Measurements from ENCODE around the gene ABLIM3. TPM values are rescaled to one million over a fixed set of nuclear protein-coding genes. Genes with fewer than 3 reads are reported as not detected.

ABLIM3 gene
- total and polyA plus RNA-seq, 2 experiments from 2014 or later = 0.19 to 2.2 TPM

DNA sequence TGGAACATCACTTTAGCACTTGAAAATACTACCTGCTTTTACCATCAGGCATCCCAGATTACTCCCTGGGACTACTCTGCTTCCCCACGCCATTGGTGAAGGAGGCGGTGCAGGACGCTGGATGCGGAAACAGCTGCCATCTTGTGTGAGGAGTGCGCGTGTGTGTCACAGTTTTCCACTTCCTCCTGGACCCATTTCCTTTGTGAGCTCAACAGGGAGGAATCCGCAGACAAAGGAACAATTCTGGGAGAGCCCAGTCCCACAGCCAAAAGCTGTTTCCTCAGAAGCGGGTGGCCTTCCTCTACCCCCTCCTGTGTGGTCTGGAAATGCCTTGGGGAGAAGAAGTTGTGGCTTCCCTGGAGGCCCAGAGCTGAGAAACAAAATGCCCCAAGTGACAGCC lies 147.1 kb downstream of the ABLIM3 start:
- DNase-seq (ENCODE audit: low spot score) (no peak), ATAC-seq (no peak)
- no peaks in the 10 kb centered on the region for H3K27me3 ChIP-seq (ENCODE audit: insufficient read depth)
- no peaks in the 10 kb centered on the region for H3K9me2 ChIP-seq (ENCODE audit: insufficient read depth)
- H3K4me2 ChIP-seq = no peak overlapping the region
- H3K36me3 Mint-ChIP-seq (ENCODE audit: low read depth) = no peaks in the 10 kb centered on the region
- H3F3A ChIP-seq (replicated peaks; ENCODE audit: low read depth) = no peaks in the 10 kb centered on the region
- TF ChIP-seq EZH2phosphoT487 (IDR thresholded peaks at IDR 0.05; ENCODE audit: unreplicated experiment) (no peak), ZNF331 (CRISPR knock-in tag; IDR thresholded peaks at IDR 0.05; ENCODE audit: low read depth) (no peak), CTCF (conservative IDR thresholded peaks at IDR 0.05; ENCODE audit: low read depth in 2 of 2) (no peak), POLR2AphosphoS5 (IDR thresholded peaks at IDR 0.05; ENCODE audit: low read depth) (no peak), NANOG (IDR thresholded peaks at IDR 0.05; ENCODE audit: borderline replicate concordance) (no peak), JUNB (IDR thresholded peaks at IDR 0.05; ENCODE audit: unreplicated experiment) (no peak), STAT1 (IDR thresholded peaks at IDR 0.05; ENCODE audit: unreplicated experiment) (no peak), EZH2 (IDR thresholded peaks at IDR 0.05; ENCODE audit: low read depth, unreplicated experiment) (no peak)
- TF ChIP-seq, protein P1, sequence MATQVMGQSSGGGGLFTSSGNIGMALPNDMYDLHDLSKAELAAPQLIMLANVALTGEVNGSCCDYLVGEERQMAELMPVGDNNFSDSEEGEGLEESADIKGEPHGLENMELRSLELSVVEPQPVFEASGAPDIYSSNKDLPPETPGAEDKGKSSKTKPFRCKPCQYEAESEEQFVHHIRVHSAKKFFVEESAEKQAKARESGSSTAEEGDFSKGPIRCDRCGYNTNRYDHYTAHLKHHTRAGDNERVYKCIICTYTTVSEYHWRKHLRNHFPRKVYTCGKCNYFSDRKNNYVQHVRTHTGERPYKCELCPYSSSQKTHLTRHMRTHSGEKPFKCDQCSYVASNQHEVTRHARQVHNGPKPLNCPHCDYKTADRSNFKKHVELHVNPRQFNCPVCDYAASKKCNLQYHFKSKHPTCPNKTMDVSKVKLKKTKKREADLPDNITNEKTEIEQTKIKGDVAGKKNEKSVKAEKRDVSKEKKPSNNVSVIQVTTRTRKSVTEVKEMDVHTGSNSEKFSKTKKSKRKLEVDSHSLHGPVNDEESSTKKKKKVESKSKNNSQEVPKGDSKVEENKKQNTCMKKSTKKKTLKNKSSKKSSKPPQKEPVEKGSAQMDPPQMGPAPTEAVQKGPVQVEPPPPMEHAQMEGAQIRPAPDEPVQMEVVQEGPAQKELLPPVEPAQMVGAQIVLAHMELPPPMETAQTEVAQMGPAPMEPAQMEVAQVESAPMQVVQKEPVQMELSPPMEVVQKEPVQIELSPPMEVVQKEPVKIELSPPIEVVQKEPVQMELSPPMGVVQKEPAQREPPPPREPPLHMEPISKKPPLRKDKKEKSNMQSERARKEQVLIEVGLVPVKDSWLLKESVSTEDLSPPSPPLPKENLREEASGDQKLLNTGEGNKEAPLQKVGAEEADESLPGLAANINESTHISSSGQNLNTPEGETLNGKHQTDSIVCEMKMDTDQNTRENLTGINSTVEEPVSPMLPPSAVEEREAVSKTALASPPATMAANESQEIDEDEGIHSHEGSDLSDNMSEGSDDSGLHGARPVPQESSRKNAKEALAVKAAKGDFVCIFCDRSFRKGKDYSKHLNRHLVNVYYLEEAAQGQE (IDR thresholded peaks at IDR 0.05; ENCODE audit: unreplicated experiment) = no peak
- H4K20me1 ChIP-seq (replicated peaks; ENCODE audit: insufficient read depth) = no peaks in the 10 kb centered on the region; the same call in 1 of the 2 replicates
- peaks cover 9% of the 10 kb centered on the region for H3K4me1 Mint-ChIP-seq
- no peaks in the 10 kb centered on the region for H3K36me3 ChIP-seq (ENCODE audit: insufficient read depth)
- H3K27ac ChIP-seq (ENCODE audit: low read depth) = no peak overlapping the region
- no peaks in the 10 kb centered on the region for H3K4me1 ChIP-seq (ENCODE audit: insufficient read depth)
- H3K27me3 Mint-ChIP-seq (ENCODE audit: insufficient read depth, low read depth, poor library complexity) = no peaks in the 10 kb centered on the region
- no peak overlapping the region for H3K4me3 Mint-ChIP-seq
- H3K79me2 ChIP-seq (replicated peaks; ENCODE audit: insufficient read depth) = no peaks in the 10 kb centered on the region
- H3K27ac Mint-ChIP-seq = no peak overlapping the region
- no peaks in the 10 kb centered on the region for H3K9me3 Mint-ChIP-seq
- no peak overlapping the region for H3K4me3 ChIP-seq
- H2AFZ ChIP-seq = no peak overlapping the region; the same call in 1 of the 2 replicates

- no peak overlapping the region for H3K27ac ChIP-seq (ENCODE audit: low read depth)
- DNase-seq (ENCODE audit: low spot score) (no peak), ATAC-seq (no peak)
- H3K79me2 ChIP-seq (replicated peaks; ENCODE audit: insufficient read depth) = no peaks in the 10 kb centered on the region
- H3K27me3 ChIP-seq (ENCODE audit: insufficient read depth) = no peaks in the 10 kb centered on the region
- H3K4me3 ChIP-seq = no peak overlapping the region
- H3K4me2 ChIP-seq = no peak overlapping the region
- H3K4me1 ChIP-seq (ENCODE audit: insufficient read depth) = no peaks in the 10 kb centered on the region
- H3K9me3 Mint-ChIP-seq = no peaks in the 10 kb centered on the region
- peaks cover 10% of the 10 kb centered on the region for H3K4me1 Mint-ChIP-seq
- H3F3A ChIP-seq (replicated peaks; ENCODE audit: low read depth) = no peaks in the 10 kb centered on the region
- H2AFZ ChIP-seq = no peak overlapping the region
- no peak overlapping the region for H3K27ac Mint-ChIP-seq
- no peaks in the 10 kb centered on the region for H3K27me3 Mint-ChIP-seq (ENCODE audit: insufficient read depth, low read depth, poor library complexity)
- H3K9me2 ChIP-seq (ENCODE audit: insufficient read depth) = no peaks in the 10 kb centered on the region
- H3K36me3 ChIP-seq (ENCODE audit: insufficient read depth) = no peaks in the 10 kb centered on the region
- TF ChIP-seq CTCF (conservative IDR thresholded peaks at IDR 0.05; ENCODE audit: low read depth in 2 of 2) (no peak), EZH2phosphoT487 (IDR thresholded peaks at IDR 0.05; ENCODE audit: unreplicated experiment) (no peak), STAT1 (IDR thresholded peaks at IDR 0.05; ENCODE audit: unreplicated experiment) (no peak), JUNB (IDR thresholded peaks at IDR 0.05; ENCODE audit: unreplicated experiment) (no peak), EZH2 (IDR thresholded peaks at IDR 0.05; ENCODE audit: low read depth, unreplicated experiment) (no peak), ZNF331 (CRISPR knock-in tag; IDR thresholded peaks at IDR 0.05; ENCODE audit: low read depth) (no peak), POLR2AphosphoS5 (IDR thresholded peaks at IDR 0.05; ENCODE audit: low read depth) (no peak)
- TF ChIP-seq, protein P1 (IDR thresholded peaks at IDR 0.05; ENCODE audit: unreplicated experiment) = no peak
- H4K20me1 ChIP-seq (replicated peaks; ENCODE audit: insufficient read depth) = no peaks in the 10 kb centered on the region; the same call in 1 of the 2 replicates
- H3K36me3 Mint-ChIP-seq (ENCODE audit: low read depth) = no peaks in the 10 kb centered on the region
- no peak overlapping the region; the same call in 2 of the 3 replicates for H3K4me3 Mint-ChIP-seq
Observed at GRCh38 chr5:149289301-149289700, 148.0 kb downstream of the ABLIM3 start.

Measured in GM23338 (cell line).